Bone marrow (tissue), 2 donors: Measurements from ENCODE around the gene IL17B.

Experiments
- DNase-seq, 2 donors: peaks; one replicate each; lab custom pipeline; 2025; lab: John Stamatoyannopoulos, UW

IL17B gene

GRCh38 chr5:149376711-149377447 lies 2.2 kb downstream of the IL17B start:
- no peak for DNase-seq

GRCh38 chr5:149376104-149376503 lies 3.0 kb downstream of the IL17B start:
- no peak for DNase-seq

- no peak for DNase-seq
Observed at GRCh38 chr5:149375434-149375833, 3.7 kb downstream of the IL17B start.

- DNase-seq: no peak
Observed at GRCh38 chr5:149374801-149375200, 4.3 kb downstream of the IL17B start.

- DNase-seq: no peak
Observed at GRCh38 chr5:149374303-149374702, 4.8 kb downstream of the IL17B start.

- no peak for DNase-seq
Observed at GRCh38 chr5:149372932-149373331, 6.2 kb downstream of the IL17B start.

GRCh38 chr5:149372076-149372795 lies 6.9 kb downstream of the IL17B start:
- DNase-seq: no peak

- peak; percentile 13 to 30 for DNase-seq
Observed at GRCh38 chr5:149371296-149371962, 7.7 kb downstream of the IL17B start.

GRCh38 chr5:149370878-149371277 lies 8.2 kb downstream of the IL17B start:
- DNase-seq: no peak

GRCh38 chr5:149367972-149368645 lies 11.0 kb downstream of the IL17B start:
- no peak for DNase-seq

- peak in 1 of 2 donors; percentile 7 for DNase-seq
Observed at GRCh38 chr5:149367249-149367971, 11.7 kb downstream of the IL17B start.

- no peak for DNase-seq
Observed at GRCh38 chr5:149366169-149366729, 12.8 kb downstream of the IL17B start.

- no peak for DNase-seq
Observed at GRCh38 chr5:149365418-149365817, 13.7 kb downstream of the IL17B start.

- no peak for DNase-seq
Observed at GRCh38 chr5:149364719-149365118, 14.4 kb downstream of the IL17B start.

GRCh38 chr5:149363936-149364335 lies 15.2 kb downstream of the IL17B start:
- DNase-seq: no peak

GRCh38 chr5:149363358-149363757 lies 15.7 kb downstream of the IL17B start:
- DNase-seq: no peak

- DNase-seq: no peak
Observed at GRCh38 chr5:149362541-149362940, 16.6 kb downstream of the IL17B start.

- no peak for DNase-seq
Observed at GRCh38 chr5:149360272-149360671, 18.8 kb downstream of the IL17B start.

GRCh38 chr5:149358868-149359495 lies 20.1 kb downstream of the IL17B start:
- DNase-seq: no peak

- peak in 1 of 2 donors; percentile 44 for DNase-seq
Observed at GRCh38 chr5:149358294-149358651, 20.8 kb downstream of the IL17B start.
